Neural cell (in vitro differentiated cells): Measurements from ENCODE around the gene DNM3. TPM values are rescaled to one million over a fixed set of nuclear protein-coding genes. Genes with fewer than 3 reads are reported as not detected.

ENCODE experiments used
- H2AFZ ChIP-seq: fragments of 200-600, 300-800 bp; sonication (generic), shearing (Covaris generic); 2 replicates; pipeline ENCODE4 v1.6.0; 2014; ENCODE audit warnings: low read depth, mild to moderate bottlenecking, antibody characterized with exemption, low read length, moderate library complexity
- H3F3A ChIP-seq: fragments of 200-600 bp; shearing (Covaris generic); 2 replicates; pipeline ENCODE4 v1.6.1; 2016; ENCODE audit warnings: mild to moderate bottlenecking, moderate library complexity, mixed read lengths, antibody characterized with exemption, low read length; ENCODE audit not compliant: insufficient read depth, poor library complexity, severe bottlenecking
- H3K27ac ChIP-seq: fragments of 200-600, 300-800 bp; sonication (generic), shearing (Covaris generic); 2 replicates; pipeline ENCODE4 v1.5.1; 2014; ENCODE audit warnings: mild to moderate bottlenecking, low read length, moderate library complexity
- H3K27me3 ChIP-seq: fragments of 300-800, 200-600 bp; sonication (generic), shearing (Covaris generic); 2 replicates; pipeline ENCODE4 v1.6.0; 2014; ENCODE audit warnings: mild to moderate bottlenecking, low read depth, low read length, moderate library complexity; ENCODE audit not compliant: insufficient read depth
- H3K36me3 ChIP-seq: fragments of 300-800, 200-600 bp; sonication (generic), shearing (Covaris generic); 2 replicates; pipeline ENCODE4 v1.5.1; 2014; ENCODE audit warnings: mild to moderate bottlenecking, antibody characterized with exemption, low read length, moderate library complexity; ENCODE audit not compliant: insufficient read depth
- H3K4me2 ChIP-seq: fragments of 300-800, 200-600 bp; sonication (generic), shearing (Covaris generic); 2 replicates; pipeline ENCODE4 v1.6.0; 2014; ENCODE audit warnings: mild to moderate bottlenecking, low read length
- H3K4me3 ChIP-seq: fragments of 300-800, 200-600 bp; sonication (generic), shearing (Covaris generic); 2 replicates; pipeline ENCODE4 v1.5.1; 2014; ENCODE audit warnings: mild to moderate bottlenecking, low read length, moderate library complexity
- H3K79me2 ChIP-seq: fragments of 200-600 bp; shearing (Covaris generic); replicated peaks from 2 replicates; pipeline ENCODE4 v1.6.0; 2014; ENCODE audit warnings: mild to moderate bottlenecking, low read length, moderate library complexity; ENCODE audit not compliant: insufficient read depth
- H3K9ac ChIP-seq: fragments of 300-800, 200-600 bp; sonication (generic), shearing (Covaris generic); 2 replicates; pipeline ENCODE4 v1.6.1; 2016; ENCODE audit warnings: mild to moderate bottlenecking, low read length, mixed read lengths
- H3K9me2 ChIP-seq: fragments of 200-600 bp; shearing (Covaris generic); 2 replicates; pipeline ENCODE4 v1.6.1; 2016; ENCODE audit warnings: mild to moderate bottlenecking, low read length, mixed read lengths; ENCODE audit not compliant: insufficient read depth
- H3K9me3 ChIP-seq: fragments of 200-600, 300-800 bp; sonication (generic), shearing (Covaris generic); 2 replicates; pipeline ENCODE4 v1.6.1; 2016; ENCODE audit warnings: mild to moderate bottlenecking, mixed run types, low read length, moderate library complexity, mixed read lengths
- H4K20me1 ChIP-seq: fragments of 200-600 bp; shearing (Covaris generic); 2 replicates; pipeline ENCODE4 v1.6.1; 2016; ENCODE audit warnings: mild to moderate bottlenecking, mixed run types; ENCODE audit not compliant: insufficient read depth
- EP300 ChIP-seq: fragments of 450-650 bp; conservative IDR thresholded peaks from 2 replicates; pipeline ENCODE4 v1.6.1; 2014; ENCODE audit warnings: antibody characterized with exemption, mild to moderate bottlenecking, moderate library complexity; ENCODE audit not compliant: poor library complexity, severe bottlenecking
- EZH2 ChIP-seq: fragments of 200-600, 300-800 bp; shearing (Covaris generic), sonication (generic); IDR thresholded peaks from 2 replicates; pipeline ENCODE4 v1.6.1; 2014; ENCODE audit warnings: antibody characterized with exemption, low read length, borderline replicate concordance, mild to moderate bottlenecking; ENCODE audit not compliant: insufficient read depth, poor library complexity, severe bottlenecking
- MXI1 ChIP-seq: fragments of 450-650 bp; conservative IDR thresholded peaks from 2 replicates; pipeline ENCODE4 v1.6.1; 2014; ENCODE audit warnings: antibody characterized with exemption, mild to moderate bottlenecking; ENCODE audit not compliant: poor library complexity, severe bottlenecking
- POLR2AphosphoS5 ChIP-seq: IDR thresholded peaks from 2 replicates; pipeline ENCODE4 v1.6.1; 2012
- RAD21 ChIP-seq: fragments of 450-650 bp; conservative IDR thresholded peaks from 2 replicates; pipeline ENCODE4 v1.6.1; 2014; ENCODE audit warnings: antibody characterized with exemption, mild to moderate bottlenecking, moderate library complexity
- REST ChIP-seq: IDR thresholded peaks from 2 replicates; pipeline ENCODE4 v1.6.1; 2012; ENCODE audit warnings: borderline replicate concordance
- SMC3 ChIP-seq: fragments of 450-650 bp; conservative IDR thresholded peaks from 2 replicates; pipeline ENCODE4 v1.6.1; 2014; ENCODE audit warnings: antibody characterized with exemption, mild to moderate bottlenecking, moderate library complexity; ENCODE audit not compliant: poor library complexity
- TAF1 ChIP-seq: IDR thresholded peaks from 2 replicates; pipeline ENCODE4 v1.6.1; 2012; ENCODE audit warnings: low read depth
- polyA plus RNA-seq: library from polyadenylated mRNA; depleted of rRNA; stranded (reverse); fragments of >200 nt; gene quantifications from 2 replicates; pipeline ENCODE4 v1.2.3, GENCODE V29; 2014
- TF ChIP-seq, protein P1 (sequence below): fragments of 450-650 bp; IDR thresholded peaks from 2 replicates; pipeline ENCODE4 v1.5.1; 2014; ENCODE audit warnings: antibody characterized with exemption, mild to moderate bottlenecking, moderate library complexity; ENCODE audit not compliant: poor library complexity, severe bottlenecking

Gene DNM3
- polyA plus RNA-seq, 1 donor from 2014 or later = 37.1 TPM

- no peak overlapping the region for H3K4me3 ChIP-seq
- H3K9ac ChIP-seq = no peak overlapping the region
- no peaks in the 10 kb centered on the region for H3K79me2 ChIP-seq
- H3K9me2 ChIP-seq = no peaks in the 10 kb centered on the region
- no peaks in the 10 kb centered on the region for H4K20me1 ChIP-seq
- H2AFZ ChIP-seq = no peak overlapping the region
- no peak overlapping the region for H3K4me2 ChIP-seq
- no peak for TF ChIP-seq TAF1
- TF ChIP-seq EZH2 = no peak
- TF ChIP-seq POLR2AphosphoS5 = no peak
- H3K27me3 ChIP-seq = no peaks in the 10 kb centered on the region
- no peak overlapping the region for H3K27ac ChIP-seq
- H3K36me3 ChIP-seq = no peaks in the 10 kb centered on the region
- no peaks in the 10 kb centered on the region for H3F3A ChIP-seq
- H3K9me3 ChIP-seq = no peaks in the 10 kb centered on the region
Observed at GRCh38 chr1:172141341-172141881, 300.1 kb downstream of the DNM3 start.

DNA sequence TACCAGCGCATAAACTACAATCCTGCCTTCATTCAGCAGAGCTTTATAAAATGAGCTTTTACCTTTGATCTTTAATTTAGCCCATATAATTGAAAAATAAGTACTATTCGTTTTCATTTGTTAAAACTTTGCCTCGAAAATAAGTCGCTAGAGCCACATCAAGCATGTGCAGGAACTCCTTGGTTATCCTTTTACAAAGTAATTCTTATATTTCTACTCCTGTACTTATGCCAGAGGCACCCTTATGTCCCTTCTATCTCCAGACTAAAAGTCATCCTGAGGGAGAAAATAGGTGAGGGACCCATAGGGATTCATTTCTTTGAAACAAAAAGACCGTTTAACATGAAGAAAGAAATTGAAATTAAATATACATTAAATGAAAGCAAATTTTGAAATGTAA is 301.0 kb downstream of the DNM3 start:
- Histone ChIP-seq H3K4me3 (no peak overlapping the region), H3K4me2 (no peak overlapping the region), H2AFZ (no peak overlapping the region), H4K20me1 (no peaks in the 10 kb centered on the region), H3K79me2 (no peaks in the 10 kb centered on the region), H3K36me3 (no peaks in the 10 kb centered on the region), H3K27me3 (no peaks in the 10 kb centered on the region), H3K27ac (no peak overlapping the region), H3K9me3 (no peaks in the 10 kb centered on the region), H3F3A (no peaks in the 10 kb centered on the region), H3K9ac (no peak overlapping the region), H3K9me2 (no peaks in the 10 kb centered on the region)
- no peak for TF ChIP-seq EZH2
- TF ChIP-seq RAD21 = no peak
- TF ChIP-seq, protein P1, sequence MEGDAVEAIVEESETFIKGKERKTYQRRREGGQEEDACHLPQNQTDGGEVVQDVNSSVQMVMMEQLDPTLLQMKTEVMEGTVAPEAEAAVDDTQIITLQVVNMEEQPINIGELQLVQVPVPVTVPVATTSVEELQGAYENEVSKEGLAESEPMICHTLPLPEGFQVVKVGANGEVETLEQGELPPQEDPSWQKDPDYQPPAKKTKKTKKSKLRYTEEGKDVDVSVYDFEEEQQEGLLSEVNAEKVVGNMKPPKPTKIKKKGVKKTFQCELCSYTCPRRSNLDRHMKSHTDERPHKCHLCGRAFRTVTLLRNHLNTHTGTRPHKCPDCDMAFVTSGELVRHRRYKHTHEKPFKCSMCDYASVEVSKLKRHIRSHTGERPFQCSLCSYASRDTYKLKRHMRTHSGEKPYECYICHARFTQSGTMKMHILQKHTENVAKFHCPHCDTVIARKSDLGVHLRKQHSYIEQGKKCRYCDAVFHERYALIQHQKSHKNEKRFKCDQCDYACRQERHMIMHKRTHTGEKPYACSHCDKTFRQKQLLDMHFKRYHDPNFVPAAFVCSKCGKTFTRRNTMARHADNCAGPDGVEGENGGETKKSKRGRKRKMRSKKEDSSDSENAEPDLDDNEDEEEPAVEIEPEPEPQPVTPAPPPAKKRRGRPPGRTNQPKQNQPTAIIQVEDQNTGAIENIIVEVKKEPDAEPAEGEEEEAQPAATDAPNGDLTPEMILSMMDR = no peak
- no peak for TF ChIP-seq SMC3
- no peak for TF ChIP-seq EP300
- no peak for TF ChIP-seq POLR2AphosphoS5
- no peak for TF ChIP-seq REST
- no peak for TF ChIP-seq MXI1
